CD14-positive monocyte (primary cell): Measurements from ENCODE around the gene WNT7B. TPM values are rescaled to one million over a fixed set of nuclear protein-coding genes. Genes with fewer than 3 reads are reported as not detected.
A peak's percentile ranks its signal among the peaks of the same experiment; 100 is the strongest.

Experiments
- DNase-seq, 3 donors: peaks; one replicate each; pipeline ENCODE4 v3.0.0-alpha.2; 2011 to 2022
- H2AFZ ChIP-seq: 2 replicates; pipeline ENCODE4 v1.6.0; 2012; ENCODE audit warnings: mild to moderate bottlenecking, low read depth, low read length, inconsistent platforms; ENCODE audit not compliant: insufficient read depth, poor library complexity, severe bottlenecking
- H3K27ac ChIP-seq, 2 donors: 1 replicate in 1 of 2; 2 replicates in 1 of 2; pipeline ENCODE4 v1.5.1; 2012 to 2013; ENCODE audit warnings: low read length in 2 of 2, control low read depth in 1 of 2, inconsistent platforms in 1 of 2, low read depth in 1 of 2, mild to moderate bottlenecking in 1 of 2
- H3K27me3 ChIP-seq, 2 donors: one replicate each; pipeline versions ENCODE4 v1.6.0 to v1.6.1; 2011 to 2013; ENCODE audit warnings: low read length in 2 of 2; ENCODE audit not compliant: control insufficient read depth in 2 of 2, insufficient read depth in 2 of 2
- H3K36me3 ChIP-seq, 2 donors: replicated peaks in 1 of 2; 1 replicate in 1 of 2; 2 replicates in 1 of 2; pipeline versions ENCODE4 v1.5.1 to v1.6.1; 2012 to 2013; ENCODE audit warnings: low read length in 2 of 2, control low read depth in 1 of 2, inconsistent platforms in 1 of 2, mild to moderate bottlenecking in 1 of 2; ENCODE audit not compliant: insufficient read depth in 2 of 2, control insufficient read depth in 1 of 2
- H3K4me1 ChIP-seq, 2 donors: 1 replicate in 1 of 2; 2 replicates in 1 of 2; pipeline versions ENCODE4 v1.5.1 to v1.6.1; 2012 to 2013; ENCODE audit warnings: low read length in 2 of 2, control low read depth in 1 of 2, inconsistent platforms in 1 of 2, mild to moderate bottlenecking in 1 of 2, moderate library complexity in 1 of 2; ENCODE audit not compliant: insufficient read depth in 2 of 2, control insufficient read depth in 1 of 2
- H3K4me2 ChIP-seq: replicated peaks from 2 replicates; pipeline ENCODE3; 2012; ENCODE audit warnings: low read length, moderate library complexity, mild to moderate bottlenecking; ENCODE audit not compliant: poor library complexity, severe bottlenecking; ENCODE audit errors: extremely low read depth
- H3K4me3 ChIP-seq, 3 experiments: fragments of 200-600 bp in 1 of 3; sonication (generic) in 1 of 3; replicated peaks in 1 of 3; 1 replicate in 2 of 3; 2 replicates in 1 of 3; pipeline ENCODE4 v1.5.1; 2011 to 2013; ENCODE audit warnings: low read length in 3 of 3, mild to moderate bottlenecking in 3 of 3, control low read depth in 2 of 3, low read depth in 2 of 3, inconsistent platforms in 1 of 3, moderate library complexity in 1 of 3
- H3K79me2 ChIP-seq: 2 replicates; pipeline ENCODE4 v1.6.0; 2012; ENCODE audit warnings: mild to moderate bottlenecking, control low read depth, inconsistent platforms, low read length, moderate library complexity; ENCODE audit not compliant: insufficient read depth
- H3K9ac ChIP-seq: 2 replicates; pipeline ENCODE4 v1.6.0; 2017; ENCODE audit warnings: low read length, mild to moderate bottlenecking; ENCODE audit not compliant: insufficient read depth, poor library complexity, severe bottlenecking
- H3K9me3 ChIP-seq, 2 donors: replicated peaks in 1 of 2; 1 replicate in 1 of 2; 2 replicates in 1 of 2; pipeline versions ENCODE4 v1.5.1 to v1.6.1; 2012 to 2013; ENCODE audit warnings: low read length in 2 of 2, control low read depth in 1 of 2; ENCODE audit not compliant: control insufficient read depth in 1 of 2, insufficient read depth in 1 of 2
- H4K20me1 ChIP-seq: 2 replicates; pipeline ENCODE4 v1.6.0; 2012; ENCODE audit warnings: mild to moderate bottlenecking, low read length, control low read depth, moderate library complexity; ENCODE audit not compliant: insufficient read depth
- H3K27ac Mint-ChIP-seq, 7 donors: one replicate each; pipeline ENCODE4 v1.8.0; 2020; ENCODE audit warnings: mild to moderate bottlenecking in 7 of 7, mixed read lengths in 7 of 7, moderate library complexity in 6 of 7, inconsistent platforms in 2 of 7
- H3K27me3 Mint-ChIP-seq, 3 donors: one replicate each; pipeline ENCODE4 v1.8.0; 2021 to 2022; ENCODE audit warnings: low read depth in 3 of 3, mild to moderate bottlenecking in 3 of 3, mixed read lengths in 3 of 3, moderate library complexity in 3 of 3, inconsistent platforms in 1 of 3
- H3K36me3 Mint-ChIP-seq, 2 donors: one replicate each; pipeline ENCODE4 v1.8.0; 2020; ENCODE audit warnings: mixed read lengths in 2 of 2, inconsistent platforms in 1 of 2, mild to moderate bottlenecking in 1 of 2
- H3K4me1 Mint-ChIP-seq: one replicate; pipeline ENCODE4 v1.8.0; 2020; ENCODE audit warnings: mild to moderate bottlenecking, mixed read lengths
- H3K4me3 Mint-ChIP-seq, 2 donors: one replicate each; pipeline ENCODE4 v1.8.0; 2020; ENCODE audit warnings: mild to moderate bottlenecking in 2 of 2, mixed read lengths in 2 of 2, moderate library complexity in 1 of 2
- H3K9me3 Mint-ChIP-seq, 7 donors: one replicate each; pipeline ENCODE4 v1.8.0; 2020 to 2022; ENCODE audit warnings: mixed read lengths in 7 of 7, mild to moderate bottlenecking in 6 of 7, moderate library complexity in 6 of 7, inconsistent platforms in 2 of 7
- WGBS: methylation state at CpG from one replicate; pipeline ENCODE4 v1.1.5; 2013; ENCODE audit warnings: missing lambda C conversion rate; ENCODE audit not compliant: insufficient coverage; 5-methylcytosine and 5-hydroxymethylcytosine counted together
- intact Hi-C, 2 donors: fragments of 100-400 bp; cut with micrococcal nuclease; formaldehyde crosslinking; loops; one replicate each; pipeline versions ENCODE4 v1.15.0 to v1.15.1; 2023
- polyA plus RNA-seq, 3 donors: library from polyadenylated mRNA; depleted of rRNA in 1 of 3; unstranded in 2 of 3; stranded (reverse) in 1 of 3; fragments of 300-500 nt in 2 of 3; fragments of >200 nt in 1 of 3; fragmentation: Illumina TruSeq in 2 of 3; gene quantifications; 1 replicate in 2 of 3; 2 replicates in 1 of 3; pipeline ENCODE4 v1.2.3, GENCODE V29; 2012 to 2021
- TF ChIP-seq, protein P1 (sequence below): fragments of 200-600 bp; IDR thresholded peaks from one replicate; pipeline ENCODE4 v1.8.0; 2022; ENCODE audit warnings: antibody characterized with exemption, mild to moderate bottlenecking

WNT7B gene
- polyA plus RNA-seq, 3 donors: not detected

GRCh38 chr22:45997777-45998637, 21.0 kb upstream of the WNT7B start:
- peak overlapping the region in 1 of 3 experiments; percentile 68 for H3K4me3 ChIP-seq
- WGBS: 82% methylated on average over 13 of the region's 17 CpGs
- peak overlapping the region; percentile 94 to 98 for H3K27ac ChIP-seq
- Mint-ChIP-seq H3K27ac (peak overlapping the region; percentile 97 to 99 (median 98)), H3K36me3 (no peaks in the 10 kb centered on the region), H3K4me1 (peaks cover 70% of the 10 kb centered on the region), H3K9me3 (peaks cover 0 to 6% (median 0%) of the 10 kb centered on the region in 7 donors), H3K4me3 (peak overlapping the region; percentile 78 to 93), H3K27me3 (peaks cover 0 to 2% (median 0%) of the 10 kb centered on the region in 3 donors)
- H3K27me3 ChIP-seq: no peaks in the 10 kb centered on the region
- H3K9ac ChIP-seq: peak overlapping the region; percentile 76
- H3K36me3 ChIP-seq: no peaks in the 10 kb centered on the region
- peak overlapping the region; percentile 72 for H2AFZ ChIP-seq
- no peaks in the 10 kb centered on the region for H3K79me2 ChIP-seq
- intact Hi-C loops: loop anchor here (2.0 to 10.0 kb wide), 5 partner anchors 15 to 297 kb away; partner anchors contain the start of gene GTSE1 (in 2 of the 2)
- no peaks in the 10 kb centered on the region for H4K20me1 ChIP-seq
- peak overlapping the region; percentile 77 for H3K4me2 ChIP-seq
- H3K9me3 ChIP-seq: no peaks in the 10 kb centered on the region
- TF ChIP-seq, protein P1, sequence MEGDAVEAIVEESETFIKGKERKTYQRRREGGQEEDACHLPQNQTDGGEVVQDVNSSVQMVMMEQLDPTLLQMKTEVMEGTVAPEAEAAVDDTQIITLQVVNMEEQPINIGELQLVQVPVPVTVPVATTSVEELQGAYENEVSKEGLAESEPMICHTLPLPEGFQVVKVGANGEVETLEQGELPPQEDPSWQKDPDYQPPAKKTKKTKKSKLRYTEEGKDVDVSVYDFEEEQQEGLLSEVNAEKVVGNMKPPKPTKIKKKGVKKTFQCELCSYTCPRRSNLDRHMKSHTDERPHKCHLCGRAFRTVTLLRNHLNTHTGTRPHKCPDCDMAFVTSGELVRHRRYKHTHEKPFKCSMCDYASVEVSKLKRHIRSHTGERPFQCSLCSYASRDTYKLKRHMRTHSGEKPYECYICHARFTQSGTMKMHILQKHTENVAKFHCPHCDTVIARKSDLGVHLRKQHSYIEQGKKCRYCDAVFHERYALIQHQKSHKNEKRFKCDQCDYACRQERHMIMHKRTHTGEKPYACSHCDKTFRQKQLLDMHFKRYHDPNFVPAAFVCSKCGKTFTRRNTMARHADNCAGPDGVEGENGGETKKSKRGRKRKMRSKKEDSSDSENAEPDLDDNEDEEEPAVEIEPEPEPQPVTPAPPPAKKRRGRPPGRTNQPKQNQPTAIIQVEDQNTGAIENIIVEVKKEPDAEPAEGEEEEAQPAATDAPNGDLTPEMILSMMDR: no peak
- peaks cover 60 to 63% of the 10 kb centered on the region in 2 donors for H3K4me1 ChIP-seq
- DNase-seq: peak; percentile 47 to 65 (median 52)

- Mint-ChIP-seq H3K4me1 (peaks cover 64% of the 10 kb centered on the region), H3K27ac (peak overlapping the region; percentile 97 to 99 (median 98)), H3K27me3 (peaks cover 0 to 2% (median 0%) of the 10 kb centered on the region in 3 donors), H3K36me3 (no peaks in the 10 kb centered on the region), H3K9me3 (peaks cover 0 to 6% (median 0%) of the 10 kb centered on the region in 7 donors), H3K4me3 (peak overlapping the region; percentile 78 to 93)
- TF ChIP-seq, protein P1: no peak
- intact Hi-C loops: loop anchor here (2.0 to 10.0 kb wide), 5 partner anchors 16 to 298 kb away; partner anchors contain the start of gene GTSE1 (in 2 of the 2)
- Histone ChIP-seq H3K9ac (peak overlapping the region; percentile 76), H4K20me1 (no peaks in the 10 kb centered on the region), H3K4me2 (peak overlapping the region; percentile 77), H3K9me3 (no peaks in the 10 kb centered on the region), H2AFZ (peak overlapping the region; percentile 72), H3K36me3 (no peaks in the 10 kb centered on the region), H3K79me2 (no peaks in the 10 kb centered on the region), H3K4me1 (peaks cover 53 to 57% of the 10 kb centered on the region in 2 donors), H3K4me3 (peak overlapping the region in 2 of 3 experiments; percentile 32 to 68), H3K27ac (peak overlapping the region; percentile 94 to 98), H3K27me3 (no peaks in the 10 kb centered on the region)
- DNase-seq: peak; percentile 82 to 88 (median 83)
- WGBS: 13% methylated on average over 4 of the region's 16 CpGs
Measured at GRCh38 chr22:45997077-45997776, 20.3 kb upstream of the WNT7B start.
